ENCODE data around the gene KRTAP12-1.
"Not testable (repeated sequence)": the region's sequence is repeated elsewhere in the genome, so short reads cannot be mapped to it uniquely, and the experiment has no call there.

KRTAP12-1 gene

DNA sequence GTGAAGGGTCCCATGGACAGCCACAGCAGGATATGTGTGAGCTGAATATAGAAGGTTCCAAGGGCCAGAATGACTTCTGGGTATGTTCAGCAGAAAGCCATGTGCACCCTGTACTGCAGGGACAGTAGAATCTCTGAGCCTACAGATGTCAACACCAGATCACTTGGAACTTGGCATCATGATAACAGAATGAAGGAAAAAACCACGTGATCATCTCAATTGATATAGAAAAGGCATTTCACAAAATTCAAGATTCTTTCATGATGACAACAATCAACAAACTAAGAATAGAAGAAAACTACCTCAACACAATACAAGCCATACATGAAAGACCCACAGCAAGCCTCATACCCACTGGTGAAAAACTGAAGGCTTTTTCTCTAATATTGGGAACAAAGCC lies 14.4 kb downstream of the KRTAP12-1 start:
- no peak for DNase-seq (ENCODE audit: low spot score)

- no peak for DNase-seq (ENCODE audit: low spot score)
Measured at GRCh38 chr21:44666401-44667320, 15.3 kb downstream of the KRTAP12-1 start, which contains the start of gene KRTAP12-2. KRTAP12-2 (minus strand) TSS chr21:44666927; CDS start chr21:44666886, 41 bp downstream.

GRCh38 chr21:44664691-44665090 lies 17.3 kb downstream of the KRTAP12-1 start:
- DNase-seq (ENCODE audit: low spot score), result no peak

- not testable (repeated sequence) for DNase-seq (ENCODE audit: low spot score)
Measured at GRCh38 chr21:44661567-44661966, 20.4 kb downstream of the KRTAP12-1 start.

DNA sequence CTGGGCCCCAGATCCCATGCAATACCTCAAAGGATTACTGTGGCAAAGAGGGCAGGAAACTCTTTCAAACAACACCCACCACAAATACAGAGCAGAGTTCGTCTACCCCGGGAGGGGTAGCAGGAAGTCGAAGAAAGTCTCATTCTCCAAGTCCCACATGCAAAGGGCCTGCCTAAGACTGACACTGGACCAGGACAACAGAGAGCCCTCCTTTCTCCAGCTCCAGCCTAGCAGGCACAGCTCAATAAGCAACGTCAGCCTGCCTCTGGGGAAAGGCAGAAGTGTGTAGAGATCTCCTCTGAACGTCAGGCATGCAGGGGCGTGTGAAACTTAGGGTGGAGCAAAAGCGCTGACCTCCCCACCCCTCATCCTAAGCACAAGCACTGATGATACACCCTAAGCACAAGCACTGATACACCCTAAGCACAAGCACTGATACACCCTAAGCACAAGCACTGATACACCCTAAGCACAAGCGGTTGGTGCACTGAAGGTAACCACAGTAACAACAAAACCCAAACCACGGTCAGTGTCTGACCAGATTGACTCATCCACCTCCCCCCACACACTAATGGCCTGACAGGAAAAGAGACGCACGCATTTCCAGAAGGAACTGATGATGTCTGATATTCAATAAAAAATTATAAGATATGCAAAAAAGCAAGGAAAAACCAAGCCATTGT lies 22.9 kb downstream of the KRTAP12-1 start:
- DNase-seq (ENCODE audit: low spot score), result no peak

DNA sequence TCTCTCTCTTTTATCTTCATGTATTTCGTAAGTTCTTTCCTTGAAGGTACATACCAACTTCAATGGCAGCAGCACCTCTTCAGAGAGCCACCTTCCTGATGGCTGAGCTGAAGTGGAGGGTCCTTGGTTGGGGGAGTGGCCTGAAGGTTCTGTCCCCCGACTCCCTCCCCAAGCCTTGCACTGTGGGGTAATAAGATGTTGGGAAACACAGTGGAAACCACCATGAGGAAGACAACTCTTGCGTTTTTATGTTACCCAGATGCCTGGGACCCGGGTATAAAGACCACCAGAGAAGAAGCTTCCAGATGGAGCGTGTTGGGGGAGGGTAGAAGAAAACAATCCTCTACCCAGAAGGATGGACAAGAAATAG lies 23.4 kb downstream of the KRTAP12-1 start:
- DNase-seq (ENCODE audit: low spot score), result no peak

DNA sequence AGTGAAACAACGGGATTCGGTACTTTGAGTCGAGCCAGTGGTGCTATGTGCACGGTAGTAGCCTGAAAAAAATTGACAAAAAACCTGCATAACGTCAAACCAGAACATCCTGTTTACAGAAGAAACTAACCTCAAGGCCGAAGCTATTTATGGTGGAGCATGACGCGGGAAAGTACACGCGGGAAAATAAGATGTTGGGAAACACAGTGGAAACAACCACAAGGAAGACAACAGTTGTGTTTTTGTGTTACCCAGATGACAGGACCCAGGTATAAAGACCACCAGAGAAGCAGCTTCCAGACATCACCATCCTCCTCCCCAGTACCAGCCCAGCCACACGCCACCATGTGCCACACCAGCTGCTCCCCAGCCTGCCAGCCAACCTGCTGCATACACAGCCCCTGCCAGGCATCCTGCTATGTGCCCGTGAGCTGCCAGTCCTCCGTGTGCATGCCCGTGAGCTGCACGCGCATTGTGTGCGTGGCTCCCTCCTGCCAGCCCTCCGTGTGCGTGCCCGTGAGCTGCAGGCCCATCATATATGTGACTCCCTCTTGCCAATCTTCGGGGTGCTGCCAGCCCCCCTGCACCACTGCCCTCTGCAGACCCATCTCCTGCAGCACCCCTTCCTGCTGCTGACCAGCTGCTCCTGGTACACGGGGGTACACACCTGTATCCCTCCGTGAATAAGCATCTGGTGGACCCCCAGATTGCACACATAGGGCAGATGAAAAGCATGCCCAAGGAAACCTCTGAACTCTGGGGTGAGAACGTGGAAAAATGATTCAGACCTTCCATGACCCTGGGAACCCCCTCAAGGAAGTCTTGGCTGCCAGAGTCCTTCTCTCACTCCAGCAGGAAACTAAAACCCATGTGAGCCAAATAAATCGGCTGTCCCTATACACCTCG lies 24.1 kb downstream of the KRTAP12-1 start, which contains the start of gene KRTAP12-3:
Gene KRTAP12-3 (plus strand): TSS at position 298 of the 906 bp plus-strand sequence. CDS start 48 bp downstream, at position 346.
- DNase-seq (ENCODE audit: low spot score), result no peak

DNA sequence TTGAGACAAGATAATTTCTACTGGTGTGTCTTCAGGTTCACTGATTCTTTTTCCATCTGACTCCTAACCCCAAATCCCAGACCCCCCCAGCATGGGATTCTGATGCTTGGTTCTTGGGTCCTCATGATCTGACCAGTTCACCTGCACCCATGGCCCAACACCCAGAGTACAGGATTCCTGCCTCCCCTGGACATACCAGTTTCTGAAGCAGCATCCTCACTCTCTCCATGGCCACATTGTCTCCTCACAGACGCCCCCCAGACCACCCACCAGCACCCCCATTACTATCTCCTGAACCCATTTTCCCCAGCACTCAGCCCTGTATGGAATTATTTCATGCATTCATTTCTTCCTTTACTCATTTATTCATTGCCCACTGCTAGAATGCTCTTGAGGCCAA lies 25.1 kb downstream of the KRTAP12-1 start:
- DNase-seq (ENCODE audit: low spot score), result no peak

- no peak for DNase-seq (ENCODE audit: low spot score)
Measured at GRCh38 chr21:44654576-44655175, 27.3 kb downstream of the KRTAP12-1 start, which contains the start of gene KRTAP12-4. KRTAP12-4 (minus strand) TSS chr21:44654659; CDS start chr21:44654614, 45 bp downstream.

GRCh38 chr21:44653656-44654575 lies 28.0 kb downstream of the KRTAP12-1 start:
- DNase-seq (ENCODE audit: low spot score), result no peak

DNA sequence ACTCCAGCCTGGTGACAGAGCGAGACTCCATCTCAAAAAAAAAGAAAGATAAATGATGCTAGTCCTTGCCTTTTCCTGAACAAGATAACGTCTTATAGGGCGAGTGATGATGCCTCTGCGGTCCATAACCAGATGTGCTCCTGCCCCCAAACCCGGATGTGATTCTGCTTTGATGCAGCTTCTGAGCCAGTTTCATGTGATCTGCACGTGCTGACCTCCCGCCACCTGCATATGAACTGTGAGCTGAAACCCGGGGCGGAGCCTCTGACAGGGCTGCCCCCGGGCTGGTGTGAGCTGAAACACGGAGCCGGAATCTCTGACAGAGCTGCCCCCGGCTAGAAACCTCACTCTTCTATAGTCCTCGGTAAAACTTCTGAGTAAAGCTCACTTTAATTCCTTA lies 28.8 kb downstream of the KRTAP12-1 start:
- no peak for DNase-seq (ENCODE audit: low spot score)

- DNase-seq (ENCODE audit: low spot score), result no peak
Measured at GRCh38 chr21:44650973-44651675, 30.8 kb downstream of the KRTAP12-1 start.

GRCh38 chr21:44650265-44650972 lies 31.5 kb downstream of the KRTAP12-1 start:
- no peak for DNase-seq (ENCODE audit: low spot score)

- no peak for DNase-seq (ENCODE audit: low spot score)
Measured at GRCh38 chr21:44649521-44650100, 32.4 kb downstream of the KRTAP12-1 start.

DNA sequence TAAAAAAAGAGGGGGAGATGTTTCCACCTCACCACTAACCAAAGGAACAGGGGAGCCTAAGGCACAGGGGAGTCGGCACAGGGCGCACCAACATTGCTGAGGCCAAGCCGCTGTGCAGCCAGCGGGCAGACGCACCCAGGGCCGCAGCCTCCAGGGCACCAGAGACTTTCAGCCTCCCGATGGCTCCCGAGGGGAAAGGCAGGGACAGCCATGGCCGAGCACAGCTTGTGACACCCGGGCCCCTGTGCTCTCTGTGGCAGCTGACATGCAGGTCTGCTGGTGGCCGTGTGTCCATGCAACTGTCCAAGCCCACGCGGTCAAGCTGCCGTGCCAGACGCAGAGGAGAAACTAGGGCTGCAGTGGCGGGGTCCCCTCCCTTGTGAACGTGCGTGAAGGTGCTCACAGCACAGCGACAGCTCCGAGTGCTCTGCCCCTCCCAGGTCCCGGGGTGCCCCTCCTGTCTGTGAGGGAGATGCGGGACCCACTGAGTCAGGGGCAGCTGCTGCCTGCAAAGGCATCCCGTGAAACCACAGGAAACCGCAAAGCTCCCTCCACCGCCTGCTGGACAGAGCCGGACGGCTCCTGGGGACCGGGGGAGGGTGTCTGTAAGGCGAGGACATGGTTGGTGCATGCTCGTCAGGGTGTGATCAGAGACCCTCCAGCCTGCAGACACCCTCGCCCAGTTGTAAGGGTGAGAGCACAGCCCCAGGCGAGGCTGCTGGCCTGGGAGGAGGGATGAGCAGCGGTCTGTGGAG lies 33.2 kb downstream of the KRTAP12-1 start:
- DNase-seq (ENCODE audit: low spot score), result no peak

- no peak for DNase-seq (ENCODE audit: low spot score)
Measured at GRCh38 chr21:44647222-44647552, 34.8 kb downstream of the KRTAP12-1 start.

- not testable (repeated sequence) for DNase-seq (ENCODE audit: low spot score)
Measured at GRCh38 chr21:44646366-44647221, 35.4 kb downstream of the KRTAP12-1 start, which contains the start of gene KRTAP10-11. KRTAP10-11 (plus strand) TSS chr21:44646414; CDS start chr21:44646459, 45 bp downstream.
